Stomach (tissue), 4 donors: ENCODE measurements around the gene SMCO4.

ENCODE experiments used
- EP300 ChIP-seq: sonication (generic); formaldehyde crosslinking; IDR thresholded peaks from one replicate; pipeline ENCODE4 v1.6.1; 2017; ENCODE audit warnings: antibody characterized with exemption
- POLR2A ChIP-seq, 4 donors: fragments of 450-650 bp; IDR thresholded peaks; one replicate each; pipeline ENCODE4 v1.6.1; 2016; ENCODE audit warnings: antibody characterized with exemption in 4 of 4, control low read depth in 2 of 4, mild to moderate bottlenecking in 1 of 4, moderate library complexity in 1 of 4
- POLR2AphosphoS5 ChIP-seq, 3 donors: sonication (generic); formaldehyde crosslinking; IDR thresholded peaks; one replicate each; pipeline ENCODE4 v1.6.1; 2016; ENCODE audit warnings: antibody characterized with exemption in 3 of 3
- TF ChIP-seq, protein P1 (sequence below), 7 experiments: fragments of 450-650 bp in 4 of 7; fragments of 200-600 bp in 3 of 7; sonication (generic) in 3 of 7; IDR thresholded peaks; one replicate each; pipeline ENCODE4 v1.5.1; 2016 to 2019; ENCODE audit warnings: antibody characterized with exemption in 7 of 7, control low read depth in 2 of 7, mild to moderate bottlenecking in 1 of 7

DNA sequence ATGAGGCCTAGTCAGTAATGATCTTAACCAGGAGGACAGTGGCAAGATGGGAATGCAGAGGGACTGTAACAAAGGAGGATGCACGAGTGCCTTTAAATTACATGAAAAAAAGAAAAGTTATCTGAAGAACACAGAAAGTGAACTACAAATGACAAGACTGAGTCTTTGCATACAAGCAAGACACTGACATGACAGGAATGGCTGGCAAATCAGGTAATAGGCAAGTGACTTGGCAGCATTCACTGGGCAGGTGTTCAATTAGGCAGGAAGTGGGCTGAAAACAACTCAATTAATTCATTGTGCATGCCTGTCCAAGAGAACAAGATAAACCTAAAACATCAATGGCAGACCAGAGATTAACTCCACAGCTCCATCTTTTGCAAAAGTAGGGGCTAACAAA is 24.0 kb downstream of the SMCO4 start:
- TF ChIP-seq POLR2A (IDR thresholded peaks at IDR 0.05) (no peak), EP300 (no peak), POLR2AphosphoS5 (IDR thresholded peaks at IDR 0.05) (no peak)
- TF ChIP-seq, protein P1, sequence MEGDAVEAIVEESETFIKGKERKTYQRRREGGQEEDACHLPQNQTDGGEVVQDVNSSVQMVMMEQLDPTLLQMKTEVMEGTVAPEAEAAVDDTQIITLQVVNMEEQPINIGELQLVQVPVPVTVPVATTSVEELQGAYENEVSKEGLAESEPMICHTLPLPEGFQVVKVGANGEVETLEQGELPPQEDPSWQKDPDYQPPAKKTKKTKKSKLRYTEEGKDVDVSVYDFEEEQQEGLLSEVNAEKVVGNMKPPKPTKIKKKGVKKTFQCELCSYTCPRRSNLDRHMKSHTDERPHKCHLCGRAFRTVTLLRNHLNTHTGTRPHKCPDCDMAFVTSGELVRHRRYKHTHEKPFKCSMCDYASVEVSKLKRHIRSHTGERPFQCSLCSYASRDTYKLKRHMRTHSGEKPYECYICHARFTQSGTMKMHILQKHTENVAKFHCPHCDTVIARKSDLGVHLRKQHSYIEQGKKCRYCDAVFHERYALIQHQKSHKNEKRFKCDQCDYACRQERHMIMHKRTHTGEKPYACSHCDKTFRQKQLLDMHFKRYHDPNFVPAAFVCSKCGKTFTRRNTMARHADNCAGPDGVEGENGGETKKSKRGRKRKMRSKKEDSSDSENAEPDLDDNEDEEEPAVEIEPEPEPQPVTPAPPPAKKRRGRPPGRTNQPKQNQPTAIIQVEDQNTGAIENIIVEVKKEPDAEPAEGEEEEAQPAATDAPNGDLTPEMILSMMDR (IDR thresholded peaks at IDR 0.05): no peak
